HEK293 (cell line): Measurements from ENCODE around the gene LHFPL6.

Experiments used
- CTCF ChIA-PET: fragments of 350-600 bp; formaldehyde crosslinking; extraction: SDS; loops from one replicate; lab custom pipeline; 2021; ENCODE audit warnings: antibody characterized with exemption; lab: Yijun Ruan, JAX
- POLR2A ChIA-PET: fragments of 300-600 bp; formaldehyde crosslinking; extraction: SDS; loops from one replicate; lab custom pipeline; 2020; ENCODE audit warnings: antibody characterized with exemption, inconsistent platforms; lab: Yijun Ruan, JAX
- H3K27ac ChIP-seq: fragments of 200-500 bp; sonication (Bioruptor generic); 2 replicates; pipeline ENCODE4 v1.5.1; 2014; ENCODE audit warnings: low read depth, low read length, control low read depth, inconsistent platforms; ENCODE audit errors: extremely low read depth
- H3K36me3 ChIP-seq, 2 experiments: fragments of 200-500 bp in 1 of 2; sonication (Bioruptor generic) in 1 of 2; 1 replicate in 1 of 2; 2 replicates in 1 of 2; pipeline ENCODE4 v1.5.1; 2014 to 2017; ENCODE audit warnings: inconsistent platforms in 2 of 2, low read length in 2 of 2; ENCODE audit not compliant: control insufficient read depth in 2 of 2, insufficient read depth in 1 of 2
- H3K4me1 ChIP-seq: fragments of 200-500 bp; sonication (Bioruptor generic); 2 replicates; pipeline ENCODE4 v1.5.1; 2014; ENCODE audit warnings: mild to moderate bottlenecking, low read length, inconsistent platforms; ENCODE audit not compliant: control insufficient read depth, insufficient read depth
- H3K4me3 ChIP-seq: 2 replicates; pipeline ENCODE4 v1.5.1; 2011; ENCODE audit warnings: low read depth, mild to moderate bottlenecking, control low read depth, low read length, moderate library complexity
- H3K9me3 ChIP-seq: fragments of 200-500 bp; sonication (Bioruptor generic); 2 replicates; pipeline ENCODE4 v1.5.1; 2014; ENCODE audit warnings: low read depth, low read length, inconsistent platforms; ENCODE audit not compliant: control insufficient read depth, insufficient read depth
- BCL6B ChIP-seq: fragments of 450-650 bp; formaldehyde crosslinking; IDR thresholded peaks from 2 replicates; pipeline ENCODE4 v1.5.1; 2017; ENCODE audit warnings: missing biosample characterization, missing genetic modification characterization
- ELK4 ChIP-seq: IDR thresholded peaks from 2 replicates; pipeline ENCODE4 v1.6.1; 2011; ENCODE audit warnings: mild to moderate bottlenecking, low read depth, low read length, borderline replicate concordance
- FEZF1 ChIP-seq: fragments of 450-650 bp; formaldehyde crosslinking; IDR thresholded peaks from 2 replicates; pipeline ENCODE4 v1.5.1; 2016; ENCODE audit warnings: missing biosample characterization, missing genetic modification characterization
- GFI1B ChIP-seq: fragments of 450-650 bp; formaldehyde crosslinking; IDR thresholded peaks from 2 replicates; pipeline ENCODE4 v1.5.1; 2016; ENCODE audit warnings: missing biosample characterization, missing genetic modification characterization
- SCRT2 ChIP-seq: fragments of 450-650 bp; formaldehyde crosslinking; IDR thresholded peaks from 2 replicates; pipeline ENCODE4 v1.5.1; 2016; ENCODE audit warnings: missing biosample characterization, missing genetic modification characterization
- TRIM28 ChIP-seq: IDR thresholded peaks from 2 replicates; pipeline ENCODE4 v1.6.1; 2011; ENCODE audit warnings: low read length, control low read depth, borderline replicate concordance
- WT1 ChIP-seq: fragments of 450-650 bp; formaldehyde crosslinking; IDR thresholded peaks from 2 replicates; pipeline ENCODE4 v1.5.1; 2016; ENCODE audit warnings: missing biosample characterization, missing genetic modification characterization
- ZBTB1 ChIP-seq: fragments of 450-650 bp; formaldehyde crosslinking; IDR thresholded peaks from 2 replicates; pipeline ENCODE4 v1.5.1; 2016; ENCODE audit warnings: missing biosample characterization, missing genetic modification characterization
- ZFP41 ChIP-seq: fragments of 450-650 bp; formaldehyde crosslinking; IDR thresholded peaks from 2 replicates; pipeline ENCODE4 v1.5.1; 2016; ENCODE audit warnings: missing biosample characterization, missing genetic modification characterization, borderline replicate concordance
- ZNF112 ChIP-seq: fragments of 450-650 bp; formaldehyde crosslinking; IDR thresholded peaks from 2 replicates; pipeline ENCODE4 v1.5.0; 2017; ENCODE audit warnings: missing biosample characterization, missing genetic modification characterization
- ZNF148 ChIP-seq: fragments of 450-650 bp; formaldehyde crosslinking; IDR thresholded peaks from 2 replicates; pipeline ENCODE4 v1.5.0; 2017; ENCODE audit warnings: missing biosample characterization, missing genetic modification characterization, borderline replicate concordance
- ZNF280C ChIP-seq: fragments of 450-650 bp; formaldehyde crosslinking; IDR thresholded peaks from 2 replicates; pipeline ENCODE4 v1.5.1; 2016; ENCODE audit warnings: missing biosample characterization, missing genetic modification characterization
- ZNF518A ChIP-seq: fragments of 450-650 bp; formaldehyde crosslinking; conservative IDR thresholded peaks from 2 replicates; pipeline ENCODE4 v1.5.1; 2016; ENCODE audit warnings: low read depth, missing biosample characterization, missing genetic modification characterization
- ZNF521 ChIP-seq: fragments of 450-650 bp; formaldehyde crosslinking; IDR thresholded peaks from 2 replicates; pipeline ENCODE4 v1.5.1; 2017; ENCODE audit warnings: missing biosample characterization, mild to moderate bottlenecking, missing genetic modification characterization
- ZNF610 ChIP-seq: fragments of 450-650 bp; formaldehyde crosslinking; IDR thresholded peaks from 2 replicates; pipeline ENCODE4 v1.5.1; 2016; ENCODE audit warnings: missing biosample characterization, missing genetic modification characterization, borderline replicate concordance
- ZNF792 ChIP-seq: fragments of 450-650 bp; formaldehyde crosslinking; IDR thresholded peaks from 2 replicates; pipeline ENCODE4 v1.5.1; 2016; ENCODE audit warnings: missing biosample characterization, missing genetic modification characterization
- ZSCAN23 ChIP-seq: fragments of 450-650 bp; formaldehyde crosslinking; IDR thresholded peaks from 2 replicates; pipeline ENCODE4 v1.5.1; 2016; ENCODE audit warnings: missing biosample characterization, missing genetic modification characterization

LHFPL6 gene

GRCh38 chr13:39524795-39525194, 78.2 kb downstream of the LHFPL6 start:
- CTCF ChIA-PET, result no interaction called here
- POLR2A ChIA-PET, result no interaction called here
- Histone ChIP-seq H3K27ac (no peak overlapping the region), H3K36me3 (no peaks in the 10 kb centered on the region), H3K4me3 (no peak overlapping the region), H3K9me3 (no peaks in the 10 kb centered on the region), H3K4me1 (no peaks in the 10 kb centered on the region)
- no peak for TF ChIP-seq ZNF521 (tag by site-specific recombination)
- TF ChIP-seq GFI1B (tag by site-specific recombination), result no peak
- no peak for TF ChIP-seq ZNF518A (tag by site-specific recombination)
- TF ChIP-seq ZNF112 (tag by site-specific recombination), result no peak
- no peak for TF ChIP-seq ZNF792 (tag by site-specific recombination)
- no peak for TF ChIP-seq ZNF280C (tag by site-specific recombination)
- no peak for TF ChIP-seq WT1 (tag by site-specific recombination)
- no peak for TF ChIP-seq ZFP41 (tag by site-specific recombination)
- no peak for TF ChIP-seq ZBTB1
- TF ChIP-seq BCL6B (tag by site-specific recombination), result no peak
- no peak for TF ChIP-seq ZSCAN23 (tag by site-specific recombination)
- TF ChIP-seq ELK4, result no peak
- TF ChIP-seq FEZF1 (tag by site-specific recombination), result no peak
- TF ChIP-seq ZNF610 (tag by site-specific recombination), result no peak
- no peak for TF ChIP-seq SCRT2
- no peak for TF ChIP-seq ZNF148 (tag by site-specific recombination)
- no peak for TF ChIP-seq TRIM28
